ENCODE data around the gene CCR1. TPM values are rescaled to one million over a fixed set of nuclear protein-coding genes. Genes with fewer than 3 reads are reported as not detected.

Gene CCR1
- polyA plus RNA-seq, 1 experiment: not detected

- Histone ChIP-seq H3K4me3 (ENCODE audit: low read depth, low read length) (no peak overlapping the region), H3K27me3 (ENCODE audit: control insufficient read depth, insufficient read depth, low read length) (no peaks in the 10 kb centered on the region), H3K36me3 (ENCODE audit: control insufficient read depth, insufficient read depth, low read length) (no peaks in the 10 kb centered on the region)
- POLR2A ChIA-PET: no interaction called here
- no peak for DNase-seq (ENCODE audit: low read depth)
- TF ChIP-seq CTCF (IDR thresholded peaks at IDR 0.05; ENCODE audit: insufficient read depth, low read depth, low read length): no peak
- CTCF ChIA-PET: interaction anchor here (0.6 to 1.0 kb wide), 2 partner anchors 10 to 30 kb away, joined by 3 read pairs; no protein-coding TSS in a partner anchor
Measured at GRCh38 chr3:46188708-46189107, 19.4 kb downstream of the CCR1 start.

- H3K36me3 ChIP-seq (ENCODE audit: control insufficient read depth, insufficient read depth, low read length): no peaks in the 10 kb centered on the region
- TF ChIP-seq CTCF (IDR thresholded peaks at IDR 0.05; ENCODE audit: insufficient read depth, low read depth, low read length): no peak
- H3K27me3 ChIP-seq (ENCODE audit: control insufficient read depth, insufficient read depth, low read length): peaks cover 2% of the 10 kb centered on the region; the same call in 1 of the 2 replicates
- ChIA-PET CTCF (no interaction called here), POLR2A (no interaction called here)
- DNase-seq (ENCODE audit: low read depth): no peak
- H3K4me3 ChIP-seq (ENCODE audit: low read depth, low read length): no peak overlapping the region
Measured at GRCh38 chr3:46187876-46188275, 20.2 kb downstream of the CCR1 start.

GRCh38 chr3:46187341-46187700, 20.8 kb downstream of the CCR1 start:
- POLR2A ChIA-PET: no interaction called here
- H3K27me3 ChIP-seq (ENCODE audit: control insufficient read depth, insufficient read depth, low read length): peaks cover 2% of the 10 kb centered on the region; the same call in 1 of the 2 replicates
- DNase-seq (ENCODE audit: low read depth): no peak
- H3K4me3 ChIP-seq (ENCODE audit: low read depth, low read length): no peak overlapping the region
- CTCF ChIA-PET: no interaction called here
- H3K36me3 ChIP-seq (ENCODE audit: control insufficient read depth, insufficient read depth, low read length): no peaks in the 10 kb centered on the region
- no peak for TF ChIP-seq CTCF (IDR thresholded peaks at IDR 0.05; ENCODE audit: insufficient read depth, low read depth, low read length)

GRCh38 chr3:46186471-46187340, 21.4 kb downstream of the CCR1 start:
- ChIA-PET POLR2A (no interaction called here), CTCF (interaction anchor here (1.1 kb wide), 1 partner anchor 10 kb away, joined by 3 read pairs; no protein-coding TSS in a partner anchor)
- Histone ChIP-seq H3K36me3 (ENCODE audit: control insufficient read depth, insufficient read depth, low read length) (no peaks in the 10 kb centered on the region), H3K27me3 (ENCODE audit: control insufficient read depth, insufficient read depth, low read length) (peaks cover 2% of the 10 kb centered on the region; the same call in 1 of the 2 replicates), H3K4me3 (ENCODE audit: low read depth, low read length) (no peak overlapping the region)
- no peak for DNase-seq (ENCODE audit: low read depth)
- no peak for TF ChIP-seq CTCF (IDR thresholded peaks at IDR 0.05; ENCODE audit: insufficient read depth, low read depth, low read length)

- no peak for DNase-seq (ENCODE audit: low read depth)
- ChIA-PET POLR2A (no interaction called here), CTCF (interaction anchor here (1.2 kb wide), 1 partner anchor 22 kb away, joined by 3 read pairs; no protein-coding TSS in a partner anchor)
- no peak overlapping the region for H3K4me3 ChIP-seq (ENCODE audit: low read depth, low read length)
- no peaks in the 10 kb centered on the region for H3K36me3 ChIP-seq (ENCODE audit: control insufficient read depth, insufficient read depth, low read length)
- TF ChIP-seq CTCF (IDR thresholded peaks at IDR 0.05; ENCODE audit: insufficient read depth, low read depth, low read length): no peak
- peaks cover 2% of the 10 kb centered on the region; the same call in 1 of the 2 replicates for H3K27me3 ChIP-seq (ENCODE audit: control insufficient read depth, insufficient read depth, low read length)
Measured at GRCh38 chr3:46184469-46184868, 23.6 kb downstream of the CCR1 start.

Data from BJ (cell line).